Calu3 (cell line): ENCODE results near the gene ANGPTL5. TPM values are rescaled to one million over a fixed set of nuclear protein-coding genes. Genes with fewer than 3 reads are reported as not detected.
"Not testable (repeated sequence)": the region's sequence is repeated elsewhere in the genome, so short reads cannot be mapped to it uniquely, and the experiment has no call there.

Experiments used
- BruUV-seq: library from RNA; stranded (reverse); fragments of 400-500 nt; replicated peaks from 2 replicates; lab custom pipeline; 2021; lab: Mats Ljungman, UMichigan
- CTCF ChIA-PET: fragments of 300-600 bp; sonication (Branson Sonifier 250); formaldehyde crosslinking; loops from one replicate; lab custom pipeline; 2022; ENCODE audit warnings: antibody characterized with exemption; lab: Charles Lee
- DNase-seq: peaks from one replicate; pipeline ENCODE4 v3.0.0; 2022
- H3K27ac Mint-ChIP-seq: one replicate; pipeline ENCODE4 v1.8.0; 2022; ENCODE audit warnings: mixed read lengths; ENCODE audit not compliant: unreplicated experiment
- H3K27me3 Mint-ChIP-seq: one replicate; pipeline ENCODE4 v1.8.0; 2022; ENCODE audit warnings: mixed read lengths; ENCODE audit not compliant: unreplicated experiment
- H3K36me3 Mint-ChIP-seq: one replicate; pipeline ENCODE4 v1.8.0; 2022; ENCODE audit warnings: mild to moderate bottlenecking, moderate library complexity, mixed read lengths; ENCODE audit not compliant: insufficient read depth, unreplicated experiment
- H3K4me1 Mint-ChIP-seq: one replicate; pipeline ENCODE4 v1.8.0; 2022; ENCODE audit warnings: mild to moderate bottlenecking, low read depth, mixed read lengths; ENCODE audit not compliant: unreplicated experiment
- H3K4me3 Mint-ChIP-seq: one replicate; pipeline ENCODE4 v1.8.0; 2022; ENCODE audit warnings: mild to moderate bottlenecking, low read depth, moderate library complexity, mixed read lengths; ENCODE audit not compliant: unreplicated experiment
- H3K9me3 Mint-ChIP-seq: one replicate; pipeline ENCODE4 v1.8.0; 2022; ENCODE audit warnings: low read depth, mixed read lengths; ENCODE audit not compliant: unreplicated experiment
- CTCF ChIP-seq: fragments of 200-600 bp; IDR thresholded peaks from one replicate; pipeline ENCODE4 v1.8.0; 2022; ENCODE audit warnings: antibody characterized with exemption; ENCODE audit not compliant: unreplicated experiment
- intact Hi-C: fragments of 100-400 bp; cut with micrococcal nuclease; formaldehyde crosslinking; loops from one replicate; pipeline ENCODE4 v1.10.0; 2022; ENCODE audit not compliant: unreplicated experiment
- total RNA-seq: library from RNA; stranded (reverse); gene quantifications from 2 replicates; pipeline ENCODE4 v1.2.3, GENCODE V29; 2022

The ANGPTL5 gene
- total RNA-seq, 1 experiment from 2014 or later, result not detected

DNA sequence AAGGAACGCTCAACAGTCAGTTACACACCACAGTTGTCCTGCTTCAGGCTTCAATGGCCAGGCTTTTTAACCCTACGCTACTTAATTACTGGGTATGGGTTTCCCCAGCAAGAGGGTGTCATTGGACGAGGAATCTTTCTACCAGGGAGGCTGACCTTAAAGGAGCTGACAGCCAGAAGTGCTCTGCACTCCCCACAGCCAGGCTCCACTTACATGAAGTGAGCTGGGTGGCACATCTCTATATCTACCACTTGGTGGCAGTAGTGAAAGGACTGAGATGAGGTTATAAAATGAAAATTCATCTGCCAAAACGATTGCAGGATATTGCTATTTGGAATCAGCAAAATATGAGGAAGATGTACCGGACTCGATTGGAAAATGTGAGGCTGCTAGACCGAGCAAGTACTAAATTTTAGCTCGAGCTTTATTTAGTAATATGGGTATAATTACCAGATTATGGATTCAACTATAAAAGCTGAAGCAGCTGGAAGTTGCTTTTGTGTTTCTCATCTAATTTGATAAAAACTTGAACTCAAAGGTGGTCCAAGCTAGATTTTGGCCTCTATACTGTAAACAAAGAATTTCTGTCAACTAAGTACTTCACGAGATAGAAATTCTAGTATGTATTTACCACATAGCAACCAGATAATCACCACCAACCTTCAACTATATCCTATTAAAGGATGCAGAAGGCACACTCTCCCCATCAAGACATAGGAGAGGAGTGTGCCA is 55.5 kb downstream of the ANGPTL5 start:
- peaks cover 4% of the 10 kb centered on the region for H3K9me3 Mint-ChIP-seq
- peak; percentile 30 for DNase-seq
- CTCF ChIA-PET, result interaction anchor here (0.5 to 4.3 kb wide), 6 partner anchors 8 to 806 kb away, joined by 3 to 69 read pairs (median 4); no protein-coding TSS in a partner anchor
- no peak overlapping the region for H3K4me3 Mint-ChIP-seq
- BruUV-seq, result no TSS peak
- peak; percentile 30 for TF ChIP-seq CTCF
- H3K4me1 Mint-ChIP-seq, result peaks cover 15% of the 10 kb centered on the region
- H3K36me3 Mint-ChIP-seq, result no peaks in the 10 kb centered on the region
- H3K27ac Mint-ChIP-seq, result no peak overlapping the region
- no peaks in the 10 kb centered on the region for H3K27me3 Mint-ChIP-seq
- intact Hi-C loops, result loop anchor here (10.0 kb wide), 2 partner anchors 404 to 634 kb away; no protein-coding TSS in a partner anchor

- intact Hi-C loops, H3K4me1 Mint-ChIP-seq, H3K36me3 Mint-ChIP-seq, BruUV-seq, H3K27me3 Mint-ChIP-seq, H3K9me3 Mint-ChIP-seq: not testable (repeated sequence)
- DNase-seq, result peak; percentile 50
- peak; percentile 41 for TF ChIP-seq CTCF
- CTCF ChIA-PET, result interaction anchor here (0.7 to 1.9 kb wide), 3 partner anchors 9 to 348 kb away, joined by 3 to 18 read pairs (median 3); no protein-coding TSS in a partner anchor
- Mint-ChIP-seq H3K4me3 (peak overlapping the region; percentile 84), H3K27ac (peak overlapping the region; percentile 39)
These were observed 64.1 kb downstream of the ANGPTL5 start for GRCh38 chr11:101852260-101852659.

DNA sequence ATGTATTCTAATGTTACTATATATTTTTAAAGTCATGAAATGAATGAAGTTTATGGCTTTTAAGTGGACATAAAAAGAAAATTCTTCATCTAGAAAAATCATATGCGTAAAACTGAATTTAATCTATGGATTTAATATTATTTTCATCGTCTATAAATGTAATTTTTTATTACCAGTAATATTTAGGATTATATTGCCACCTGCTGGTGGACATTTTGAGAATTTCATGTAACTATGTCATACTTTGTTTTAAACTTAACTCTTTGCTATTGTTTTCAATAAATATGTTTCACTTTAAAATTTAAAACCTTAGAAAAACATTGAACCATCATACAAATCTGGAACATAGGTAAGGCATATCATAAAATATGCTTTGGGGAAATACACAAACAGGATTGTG is 68.1 kb downstream of the ANGPTL5 start:
- CTCF ChIA-PET, result no interaction called here
- Mint-ChIP-seq H3K4me3 (no peak overlapping the region), H3K27me3 (no peaks in the 10 kb centered on the region), H3K9me3 (no peaks in the 10 kb centered on the region), H3K36me3 (peaks cover 6% of the 10 kb centered on the region), H3K4me1 (no peaks in the 10 kb centered on the region), H3K27ac (no peak overlapping the region)
- no peak for DNase-seq
- no peak for TF ChIP-seq CTCF
- intact Hi-C loops, result loop anchor here (1.0 to 2.0 kb wide), 3 partner anchors 87 to 419 kb away; no protein-coding TSS in a partner anchor
- BruUV-seq, result no TSS peak

DNA sequence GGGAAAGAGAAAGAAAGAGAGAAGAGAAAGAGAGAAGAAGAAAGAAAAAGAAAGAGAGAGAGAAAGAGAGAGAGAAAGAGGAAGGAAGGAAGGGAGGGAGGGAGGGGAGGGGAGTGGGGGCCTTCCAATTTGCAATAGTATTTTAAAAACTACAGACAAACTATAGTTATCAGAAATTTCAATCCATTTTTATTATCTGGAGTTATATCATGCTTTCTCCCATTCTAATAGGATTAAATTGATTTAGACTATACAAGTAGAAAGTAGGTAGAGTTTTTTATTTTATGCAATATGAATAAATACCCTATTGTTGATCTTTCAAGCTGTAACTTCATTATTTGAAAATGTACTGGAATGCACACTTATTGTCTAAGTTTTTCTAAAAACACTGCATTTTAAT is 71.7 kb downstream of the ANGPTL5 start:
- no peak for DNase-seq
- H3K4me1 Mint-ChIP-seq, result no peaks in the 10 kb centered on the region
- no TSS peak for BruUV-seq
- H3K36me3 Mint-ChIP-seq, result no peaks in the 10 kb centered on the region
- H3K27ac Mint-ChIP-seq, result no peak overlapping the region
- intact Hi-C loops, result no loop called here
- H3K4me3 Mint-ChIP-seq, result no peak overlapping the region
- TF ChIP-seq CTCF, result no peak
- no peaks in the 10 kb centered on the region for H3K27me3 Mint-ChIP-seq
- CTCF ChIA-PET, result no interaction called here
- no peaks in the 10 kb centered on the region for H3K9me3 Mint-ChIP-seq
